GM18505 (cell line): ENCODE data around the gene EP300.

Experiments used
- ATAC-seq: cut with Tn5 transposase; IDR thresholded peaks from one replicate; pipeline ENCODE4 v1.9.1; 2021; ENCODE audit not compliant: unreplicated experiment
- POLR2A ChIP-seq: IDR thresholded peaks from 4 replicates; pipeline ENCODE4 v1.6.1; 2011; ENCODE audit warnings: borderline replicate concordance; ENCODE audit not compliant: insufficient read depth, insufficient read length; ENCODE audit errors: extremely low read depth

Gene EP300

GRCh38 chr22:41070665-41071331 lies 21.6 kb upstream of the EP300 start:
- no peak for TF ChIP-seq POLR2A
- ATAC-seq = no peak

GRCh38 chr22:41074061-41074460 lies 18.3 kb upstream of the EP300 start:
- no peak for TF ChIP-seq POLR2A
- no peak for ATAC-seq

- no peak for TF ChIP-seq POLR2A
- ATAC-seq = no peak
These were observed 17.9 kb upstream of the EP300 start for GRCh38 chr22:41074466-41074865.

GRCh38 chr22:41074941-41075710 lies 17.3 kb upstream of the EP300 start:
- no peak for ATAC-seq
- no peak for TF ChIP-seq POLR2A

- ATAC-seq = no peak
- no peak for TF ChIP-seq POLR2A
These were observed 16.4 kb upstream of the EP300 start for GRCh38 chr22:41075946-41076345.

GRCh38 chr22:41076857-41077256 lies 15.5 kb upstream of the EP300 start:
- ATAC-seq = no peak
- TF ChIP-seq POLR2A = no peak

- no peak for TF ChIP-seq POLR2A
- no peak for ATAC-seq
These were observed 13.5 kb upstream of the EP300 start for GRCh38 chr22:41078931-41079330.

- TF ChIP-seq POLR2A = no peak
- ATAC-seq = no peak
These were observed 6.5 kb upstream of the EP300 start for GRCh38 chr22:41085842-41086241.

- peak; percentile 67 for ATAC-seq
- TF ChIP-seq POLR2A = peak; percentile 68
These were observed 1.0 kb upstream of the EP300 start for GRCh38 chr22:41091132-41092022.

GRCh38 chr22:41092847-41093411 lies 537 bp downstream of the EP300 start:
- no peak for ATAC-seq
- TF ChIP-seq POLR2A = no peak

- TF ChIP-seq POLR2A = no peak
- no peak for ATAC-seq
These were observed 1.7 kb downstream of the EP300 start for GRCh38 chr22:41094041-41094593.

- no peak for TF ChIP-seq POLR2A
- ATAC-seq = no peak
These were observed 4.0 kb downstream of the EP300 start for GRCh38 chr22:41096391-41096790.

GRCh38 chr22:41096841-41097240 lies 4.4 kb downstream of the EP300 start:
- no peak for ATAC-seq
- TF ChIP-seq POLR2A = no peak

- no peak for ATAC-seq
- TF ChIP-seq POLR2A = no peak
These were observed 6.6 kb downstream of the EP300 start for GRCh38 chr22:41099036-41099435.
